Measurements from ENCODE around the gene GCAT. TPM values are rescaled to one million over a fixed set of nuclear protein-coding genes. Genes with fewer than 3 reads are reported as not detected.

Gene GCAT
- total and polyA plus RNA-seq, 10 donors, result 0.94 to 3.9 (median 1.9) TPM; not detected in 1

DNA sequence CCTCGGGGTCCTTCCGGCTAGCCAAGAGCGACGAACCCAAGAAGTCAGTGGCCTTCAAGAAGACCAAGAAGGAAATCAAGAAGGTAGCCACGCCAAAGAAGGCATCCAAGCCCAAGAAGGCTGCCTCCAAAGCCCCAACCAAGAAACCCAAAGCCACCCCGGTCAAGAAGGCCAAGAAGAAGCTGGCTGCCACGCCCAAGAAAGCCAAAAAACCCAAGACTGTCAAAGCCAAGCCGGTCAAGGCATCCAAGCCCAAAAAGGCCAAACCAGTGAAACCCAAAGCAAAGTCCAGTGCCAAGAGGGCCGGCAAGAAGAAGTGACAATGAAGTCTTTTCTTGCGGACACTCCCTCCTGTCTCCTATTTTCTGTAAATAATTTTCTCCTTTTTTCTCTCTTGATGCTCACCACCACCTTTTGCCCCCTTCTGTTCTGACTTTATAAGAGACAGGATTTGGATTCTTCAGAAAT, 1.9 kb upstream of the GCAT start:
- Histone ChIP-seq H3K9me3 (no peaks in the 10 kb centered on the region), H3K4me3 (peak overlapping the region in 7 of 8 donors; percentile 42 to 76 (median 50)), H3K4me1 (peaks cover 22 to 73% (median 66%) of the 10 kb centered on the region in 6 donors), H3K27ac (peak overlapping the region in 6 of 8 donors; percentile 75 to 83 (median 80)), H3K27me3 (replicated peaks in 1 of 7) (peaks cover 0 to 100% (median 49%) of the 10 kb centered on the region in 7 donors), H3K36me3 (no peaks in the 10 kb centered on the region)
- no peak for TF ChIP-seq POLR2AphosphoS5 (IDR thresholded peaks at IDR 0.05)
- no peak for TF ChIP-seq POLR2A (IDR thresholded peaks at IDR 0.05)
- TF ChIP-seq, protein P1, sequence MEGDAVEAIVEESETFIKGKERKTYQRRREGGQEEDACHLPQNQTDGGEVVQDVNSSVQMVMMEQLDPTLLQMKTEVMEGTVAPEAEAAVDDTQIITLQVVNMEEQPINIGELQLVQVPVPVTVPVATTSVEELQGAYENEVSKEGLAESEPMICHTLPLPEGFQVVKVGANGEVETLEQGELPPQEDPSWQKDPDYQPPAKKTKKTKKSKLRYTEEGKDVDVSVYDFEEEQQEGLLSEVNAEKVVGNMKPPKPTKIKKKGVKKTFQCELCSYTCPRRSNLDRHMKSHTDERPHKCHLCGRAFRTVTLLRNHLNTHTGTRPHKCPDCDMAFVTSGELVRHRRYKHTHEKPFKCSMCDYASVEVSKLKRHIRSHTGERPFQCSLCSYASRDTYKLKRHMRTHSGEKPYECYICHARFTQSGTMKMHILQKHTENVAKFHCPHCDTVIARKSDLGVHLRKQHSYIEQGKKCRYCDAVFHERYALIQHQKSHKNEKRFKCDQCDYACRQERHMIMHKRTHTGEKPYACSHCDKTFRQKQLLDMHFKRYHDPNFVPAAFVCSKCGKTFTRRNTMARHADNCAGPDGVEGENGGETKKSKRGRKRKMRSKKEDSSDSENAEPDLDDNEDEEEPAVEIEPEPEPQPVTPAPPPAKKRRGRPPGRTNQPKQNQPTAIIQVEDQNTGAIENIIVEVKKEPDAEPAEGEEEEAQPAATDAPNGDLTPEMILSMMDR (IDR thresholded peaks at IDR 0.05 in 8 of 11, conservative IDR thresholded peaks at IDR 0.05 in 3 of 11), result no peak
- DNase-seq, result no peak
- WGBS, 5 donors, result 31 to 49% (median 40%) methylated on average over 10 of the region's 10 CpGs
- intact Hi-C loops (cut with DNase I; ENCODE audit: low total_unique reads), result no loop called here

DNA sequence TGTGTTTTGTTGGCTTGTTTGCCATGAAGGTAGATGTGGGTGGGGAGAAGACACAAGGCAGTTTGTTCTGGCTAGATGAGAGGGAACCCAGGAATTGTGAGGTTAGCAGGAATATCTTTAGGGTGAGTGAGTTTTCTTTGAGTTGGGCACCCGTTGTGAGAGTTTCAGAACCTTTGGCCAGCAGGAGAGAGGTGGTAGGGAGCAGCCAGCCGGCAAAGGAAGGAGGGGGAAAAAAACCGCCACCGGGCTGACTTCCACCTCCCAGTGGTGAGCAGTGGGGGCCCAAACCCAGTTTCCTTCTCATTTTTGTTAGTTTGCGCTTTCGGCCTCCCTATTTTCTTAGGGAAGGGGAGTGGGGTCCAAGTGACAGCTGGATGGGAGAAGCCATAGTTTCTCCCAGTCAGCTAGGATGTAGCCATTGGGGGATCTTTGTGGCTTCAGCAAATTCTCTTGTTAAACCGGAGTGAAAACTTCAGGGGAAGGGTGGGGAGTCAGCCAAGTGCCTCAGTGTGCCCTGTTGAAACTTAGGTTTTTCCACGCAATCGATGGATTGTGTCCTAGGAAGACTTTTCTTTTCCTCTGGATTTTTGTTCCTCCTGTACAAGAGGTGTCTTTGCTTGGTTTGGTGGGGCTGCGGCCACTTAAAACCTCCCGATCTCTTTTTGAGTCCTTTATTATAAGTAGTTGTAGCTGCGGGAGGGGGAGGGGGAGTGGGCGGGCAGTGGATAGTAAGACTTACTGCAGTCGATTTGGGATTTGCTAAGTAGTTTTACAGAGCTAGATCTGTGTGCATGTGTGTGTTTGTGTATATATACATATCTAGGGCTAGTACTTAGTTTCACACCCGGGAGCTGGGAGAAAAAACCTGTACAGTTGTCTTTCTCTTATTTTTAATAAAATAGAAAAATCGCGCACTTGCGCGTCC, 1.1 kb upstream of the GCAT start:
- Histone ChIP-seq H3K4me1 (peaks cover 22 to 73% (median 66%) of the 10 kb centered on the region in 6 donors), H3K4me3 (peak overlapping the region in 7 of 8 donors; percentile 27 to 76 (median 52)), H3K27ac (peak overlapping the region in 4 of 8 donors; percentile 3 to 78 (median 32)), H3K9me3 (no peaks in the 10 kb centered on the region), H3K36me3 (no peaks in the 10 kb centered on the region), H3K27me3 (replicated peaks in 1 of 7) (peaks cover 0 to 99% (median 49%) of the 10 kb centered on the region in 7 donors)
- 1 to 4% (median 3%) methylated on average over 18 to 19 of the region's 19 CpGs for WGBS, 5 donors
- TF ChIP-seq POLR2AphosphoS5 (IDR thresholded peaks at IDR 0.05), result no peak
- TF ChIP-seq, protein P1 (IDR thresholded peaks at IDR 0.05 in 8 of 11, conservative IDR thresholded peaks at IDR 0.05 in 3 of 11), result no peak
- no peak for TF ChIP-seq POLR2A (IDR thresholded peaks at IDR 0.05)
- DNase-seq, result no peak
- intact Hi-C loops (cut with DNase I; ENCODE audit: low total_unique reads), result no loop called here

DNA sequence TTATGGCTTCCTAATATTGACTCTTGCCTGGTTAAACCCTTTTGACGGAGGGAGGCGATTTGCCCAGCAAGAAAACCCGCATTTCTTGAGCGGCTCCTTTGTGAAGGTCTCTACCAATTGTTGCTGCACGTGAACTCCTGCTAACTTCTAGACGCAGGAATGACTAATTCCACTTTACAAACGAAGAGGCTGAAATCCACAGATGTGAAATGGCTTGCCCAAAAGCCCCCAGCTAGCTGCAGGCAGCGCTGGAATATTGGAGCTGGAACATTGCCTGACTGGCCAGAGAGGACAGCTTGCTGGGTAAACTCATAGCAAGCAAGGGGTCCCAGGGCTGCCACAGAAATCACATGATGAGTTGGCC, 542 bp downstream of the GCAT start:
- H3K36me3 ChIP-seq, result no peaks in the 10 kb centered on the region
- peak overlapping the region; percentile 20 to 76 (median 51) for H3K4me3 ChIP-seq
- peaks cover 0 to 99% (median 41%) of the 10 kb centered on the region in 7 donors for H3K27me3 ChIP-seq (replicated peaks in 1 of 7)
- peaks cover 19 to 58% (median 51%) of the 10 kb centered on the region in 6 donors for H3K4me1 ChIP-seq
- no peak for DNase-seq
- intact Hi-C loops (cut with DNase I; ENCODE audit: low total_unique reads), result no loop called here
- H3K9me3 ChIP-seq, result no peaks in the 10 kb centered on the region
- WGBS, 5 donors, result 9 to 14% (median 10%) methylated on average over 8 of the region's 8 CpGs
- H3K27ac ChIP-seq, result peak overlapping the region in 1 of 8 donors; percentile 54
- TF ChIP-seq POLR2A (IDR thresholded peaks at IDR 0.05) (no peak), POLR2AphosphoS5 (IDR thresholded peaks at IDR 0.05) (no peak)
- TF ChIP-seq, protein P1 (IDR thresholded peaks at IDR 0.05 in 8 of 11, conservative IDR thresholded peaks at IDR 0.05 in 3 of 11), result no peak

All from spleen (tissue), 11 donors.